Testis (tissue), 2 donors: ENCODE results near the gene RIMS1.

Experiments
- POLR2A ChIP-seq: fragments of 450-650 bp; IDR thresholded peaks from one replicate; pipeline ENCODE4 v1.6.1; 2017; ENCODE audit warnings: antibody characterized with exemption, mild to moderate bottlenecking, moderate library complexity
- TF ChIP-seq, protein P1 (sequence below), 3 experiments: fragments of 450-650 bp in 2 of 3; fragments of 200-600 bp in 1 of 3; sonication (generic) in 1 of 3; IDR thresholded peaks; one replicate each; pipeline ENCODE4 v1.5.1; 2016 to 2019; ENCODE audit warnings: antibody characterized with exemption in 3 of 3, mild to moderate bottlenecking in 2 of 3, moderate library complexity in 1 of 3

DNA sequence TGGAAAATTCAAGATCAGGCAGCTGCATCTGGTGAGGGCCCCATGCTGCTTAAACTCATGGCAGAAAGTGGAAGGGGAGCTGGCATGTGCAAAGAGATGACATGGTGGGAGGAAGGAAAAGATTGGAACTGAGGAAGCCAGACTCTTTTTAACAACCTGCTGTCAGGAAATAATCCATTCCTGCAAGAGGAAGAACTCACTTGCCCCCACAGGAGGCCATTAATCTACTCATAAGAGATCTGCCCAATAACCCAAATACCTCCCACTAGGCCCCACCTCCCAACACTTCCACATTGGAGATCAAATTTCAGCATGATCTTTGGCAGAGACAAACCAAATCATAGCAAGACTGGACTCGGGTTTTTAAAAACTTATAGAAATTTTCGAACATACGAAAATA lies 535.0 kb downstream of the RIMS1 start:
- TF ChIP-seq POLR2A, result no peak
- TF ChIP-seq, protein P1, sequence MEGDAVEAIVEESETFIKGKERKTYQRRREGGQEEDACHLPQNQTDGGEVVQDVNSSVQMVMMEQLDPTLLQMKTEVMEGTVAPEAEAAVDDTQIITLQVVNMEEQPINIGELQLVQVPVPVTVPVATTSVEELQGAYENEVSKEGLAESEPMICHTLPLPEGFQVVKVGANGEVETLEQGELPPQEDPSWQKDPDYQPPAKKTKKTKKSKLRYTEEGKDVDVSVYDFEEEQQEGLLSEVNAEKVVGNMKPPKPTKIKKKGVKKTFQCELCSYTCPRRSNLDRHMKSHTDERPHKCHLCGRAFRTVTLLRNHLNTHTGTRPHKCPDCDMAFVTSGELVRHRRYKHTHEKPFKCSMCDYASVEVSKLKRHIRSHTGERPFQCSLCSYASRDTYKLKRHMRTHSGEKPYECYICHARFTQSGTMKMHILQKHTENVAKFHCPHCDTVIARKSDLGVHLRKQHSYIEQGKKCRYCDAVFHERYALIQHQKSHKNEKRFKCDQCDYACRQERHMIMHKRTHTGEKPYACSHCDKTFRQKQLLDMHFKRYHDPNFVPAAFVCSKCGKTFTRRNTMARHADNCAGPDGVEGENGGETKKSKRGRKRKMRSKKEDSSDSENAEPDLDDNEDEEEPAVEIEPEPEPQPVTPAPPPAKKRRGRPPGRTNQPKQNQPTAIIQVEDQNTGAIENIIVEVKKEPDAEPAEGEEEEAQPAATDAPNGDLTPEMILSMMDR (IDR thresholded peaks at IDR 0.05), result no peak
